Fibroblast of lung (primary cell): ENCODE measurements around the gene HIVEP1.

ENCODE experiments used
- CTCF ChIP-seq, 2 donors: IDR thresholded peaks in 1 of 2; conservative IDR thresholded peaks in 1 of 2; 1 replicate in 1 of 2; 2 replicates in 1 of 2; pipeline ENCODE4 v1.5.1; 2011 to 2012; ENCODE audit warnings: low read length in 2 of 2, control low read depth in 1 of 2, inconsistent platforms in 1 of 2, low read depth in 1 of 2, mild to moderate bottlenecking in 1 of 2
- EZH2 ChIP-seq: IDR thresholded peaks from 2 replicates; pipeline ENCODE4 v1.5.1; 2012; ENCODE audit warnings: low read length, control low read depth, mild to moderate bottlenecking; ENCODE audit errors: missing control alignments

DNA sequence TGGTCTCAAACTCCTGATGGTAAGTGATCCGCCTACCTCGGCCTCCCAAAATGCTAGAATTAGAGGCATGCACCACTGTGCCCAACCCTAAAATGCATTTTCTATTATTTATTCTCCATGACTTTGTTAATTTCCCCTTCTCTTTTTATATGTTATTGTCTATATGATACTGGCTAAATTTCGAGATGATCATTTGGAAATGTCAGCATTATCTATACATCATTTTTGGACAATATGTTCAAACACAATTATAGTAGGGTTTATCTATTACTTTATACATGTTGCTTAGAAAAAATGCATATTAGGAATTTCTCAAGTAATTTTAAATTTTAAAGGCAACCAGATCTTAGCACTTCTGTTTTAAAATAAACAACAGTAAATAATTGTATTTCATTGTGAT lies 34.4 kb upstream of the HIVEP1 start:
- no peak for TF ChIP-seq CTCF (conservative IDR thresholded peaks at IDR 0.05 in 1 of 2, IDR thresholded peaks at IDR 0.05 in 1 of 2; ENCODE audit: low read depth in 1 of 2, low read length in 2 of 2)
- TF ChIP-seq EZH2: no peak
